H1 (cell line): ENCODE results near the gene LMAN2. TPM values are rescaled to one million over a fixed set of nuclear protein-coding genes. Genes with fewer than 3 reads are reported as not detected.

Source experiments
- CTCF ChIA-PET: fragments of 300-600 bp; sonication (Branson Sonifier 250); formaldehyde crosslinking; loops from one replicate; lab custom pipeline; 2021; ENCODE audit not compliant: partially characterized antibody; lab: Charles Lee
- POLR2A ChIA-PET: fragments of 300-600 bp; sonication (Branson Sonifier 250); formaldehyde crosslinking; loops from one replicate; lab custom pipeline; 2021; ENCODE audit warnings: inconsistent platforms; ENCODE audit not compliant: partially characterized antibody; lab: Charles Lee
- DNase-seq, 2 experiments: peaks; one replicate each; pipeline versions ENCODE4 v3.0.0 to v3.0.0-alpha.2; 2010 to 2022; ENCODE audit warnings: low spot score in 2 of 2, low read depth in 1 of 2, mixed read lengths in 1 of 2
- FAIRE-seq: peaks from 2 replicates; lab custom pipeline; 2011; peaks lifted over from hg19 to GRCh38; lab: Jason Lieb, UNC
- H2AFZ ChIP-seq: 2 replicates; pipeline ENCODE4 v1.8.1; 2012; ENCODE audit warnings: low read length, inconsistent platforms
- H2AK5ac ChIP-seq: 2 replicates; pipeline ENCODE4 v1.6.1; 2013; ENCODE audit warnings: low read depth, low read length
- H2BK120ac ChIP-seq: replicated peaks from 2 replicates; pipeline ENCODE3; 2013; ENCODE audit warnings: low read depth, low read length, inconsistent platforms
- H2BK12ac ChIP-seq: 2 replicates; pipeline ENCODE4 v1.6.1; 2013; ENCODE audit warnings: low read depth, low read length
- H2BK15ac ChIP-seq: 2 replicates; pipeline ENCODE4 v1.6.1; 2013; ENCODE audit warnings: low read length
- H2BK20ac ChIP-seq: 2 replicates; pipeline ENCODE4 v1.6.1; 2013; ENCODE audit warnings: low read length
- H2BK5ac ChIP-seq: 2 replicates; pipeline ENCODE4 v1.6.1; 2013; ENCODE audit warnings: low read depth, low read length
- H3K14ac ChIP-seq: 2 replicates; pipeline ENCODE4 v1.6.1; 2013; ENCODE audit warnings: inconsistent platforms; ENCODE audit not compliant: insufficient read length
- H3K18ac ChIP-seq: 2 replicates; pipeline ENCODE4 v1.6.1; 2013; ENCODE audit warnings: low read length; ENCODE audit errors: extremely low read depth
- H3K23ac ChIP-seq: 2 replicates; pipeline ENCODE4 v1.6.1; 2013; ENCODE audit warnings: inconsistent platforms; ENCODE audit not compliant: insufficient read length
- H3K23me2 ChIP-seq: 2 replicates; pipeline ENCODE4 v1.6.1; 2013; ENCODE audit warnings: low read depth, low read length
- H3K27ac ChIP-seq: 2 replicates; pipeline ENCODE4 v1.6.1; 2011; ENCODE audit warnings: low read depth, low read length, inconsistent platforms
- H3K27me3 ChIP-seq, 4 experiments: replicated peaks in 1 of 4; 1 replicate in 1 of 4; 2 replicates in 3 of 4; pipeline versions ENCODE4 v1.6.1 to v1.8.1; 2011 to 2013; ENCODE audit warnings: low read length in 3 of 4, mild to moderate bottlenecking in 3 of 4, inconsistent platforms in 2 of 4, mixed read lengths in 2 of 4, moderate library complexity in 1 of 4; ENCODE audit not compliant: control insufficient read depth in 3 of 4, insufficient read depth in 3 of 4; ENCODE audit errors: extremely low read depth in 1 of 4
- H3K36me3 ChIP-seq, 4 experiments: 2 replicates each; pipeline versions ENCODE4 v1.6.1 to v1.8.1; 2011 to 2013; ENCODE audit warnings: mild to moderate bottlenecking in 4 of 4, low read length in 3 of 4, moderate library complexity in 2 of 4, control low read depth in 1 of 4, inconsistent platforms in 1 of 4; ENCODE audit not compliant: insufficient read depth in 4 of 4, control insufficient read depth in 2 of 4
- H3K4ac ChIP-seq: replicated peaks from 2 replicates; pipeline ENCODE3; 2013; ENCODE audit warnings: low read length, low read depth, mixed read lengths, inconsistent platforms; ENCODE audit not compliant: insufficient read length
- H3K4me1 ChIP-seq, 4 experiments: replicated peaks in 1 of 4; 1 replicate in 1 of 4; 2 replicates in 3 of 4; pipeline versions ENCODE4 v1.6.1 to v1.8.1; 2011 to 2013; ENCODE audit warnings: low read length in 3 of 4, inconsistent platforms in 2 of 4, mixed read lengths in 1 of 4; ENCODE audit not compliant: insufficient read depth in 4 of 4, control insufficient read depth in 3 of 4
- H3K4me2 ChIP-seq, 2 experiments: 2 replicates each; pipeline versions ENCODE4 v1.6.1 to v1.8.1; 2011 to 2013; ENCODE audit warnings: low read depth in 2 of 2, low read length in 2 of 2, control low read depth in 1 of 2, inconsistent platforms in 1 of 2, mild to moderate bottlenecking in 1 of 2; ENCODE audit not compliant: insufficient read depth in 1 of 2
- H3K4me3 ChIP-seq, 4 experiments: fragments of 200-600, 300-600 bp in 1 of 4; sonication (generic), shearing (Covaris generic), sonication (Bioruptor Twin) in 1 of 4; 2 replicates each; pipeline versions ENCODE4 v1.5.1 to v1.8.1; 2011 to 2016; ENCODE audit warnings: low read length in 4 of 4, low read depth in 3 of 4, control low read depth in 2 of 4, inconsistent platforms in 2 of 4, mild to moderate bottlenecking in 2 of 4, mixed read lengths in 1 of 4, moderate library complexity in 1 of 4; ENCODE audit not compliant: insufficient read depth in 2 of 4; ENCODE audit errors: extremely low read depth in 1 of 4
- H3K56ac ChIP-seq: replicated peaks from 2 replicates; pipeline ENCODE3; 2013; ENCODE audit warnings: low read depth, mild to moderate bottlenecking, mixed read lengths, low read length, inconsistent platforms; ENCODE audit not compliant: insufficient read length
- H3K79me1 ChIP-seq: 2 replicates; pipeline ENCODE4 v1.6.1; 2013; ENCODE audit warnings: low read depth, low read length, control low read depth
- H3K79me2 ChIP-seq, 2 experiments: 2 replicates each; pipeline versions ENCODE4 v1.6.1 to v1.8.1; 2012 to 2013; ENCODE audit warnings: low read length in 2 of 2, mild to moderate bottlenecking in 2 of 2, inconsistent platforms in 1 of 2; ENCODE audit not compliant: insufficient read depth in 2 of 2, control insufficient read depth in 1 of 2
- H3K9ac ChIP-seq, 4 experiments: replicated peaks in 1 of 4; 1 replicate in 1 of 4; 2 replicates in 3 of 4; pipeline versions ENCODE4 v1.6.1 to v1.8.1; 2011 to 2013; ENCODE audit warnings: low read depth in 3 of 4, low read length in 3 of 4, control low read depth in 2 of 4, mild to moderate bottlenecking in 2 of 4, moderate library complexity in 2 of 4, inconsistent platforms in 1 of 4; ENCODE audit errors: extremely low read depth in 1 of 4
- H3K9me3 ChIP-seq, 2 experiments: 2 replicates each; pipeline versions ENCODE4 v1.6.1 to v1.8.1; 2012 to 2013; ENCODE audit warnings: mild to moderate bottlenecking in 2 of 2, moderate library complexity in 2 of 2, control low read depth in 1 of 2, inconsistent platforms in 1 of 2, low read depth in 1 of 2, low read length in 1 of 2, mixed read lengths in 1 of 2; ENCODE audit not compliant: insufficient read depth in 2 of 2
- H4K20me1 ChIP-seq, 2 experiments: replicated peaks in 1 of 2; 2 replicates each; pipeline versions ENCODE3 to v1.8.1; 2011 to 2013; ENCODE audit warnings: inconsistent platforms in 2 of 2, low read length in 2 of 2, mild to moderate bottlenecking in 1 of 2; ENCODE audit not compliant: insufficient read depth in 2 of 2, control insufficient read depth in 1 of 2
- H4K5ac ChIP-seq: 2 replicates; pipeline ENCODE4 v1.6.1; 2013; ENCODE audit warnings: low read length, low read depth, mixed read lengths, inconsistent platforms; ENCODE audit not compliant: insufficient read length
- H4K8ac ChIP-seq: 2 replicates; pipeline ENCODE4 v1.8.0; 2013; ENCODE audit warnings: mild to moderate bottlenecking, moderate library complexity, low read length, inconsistent platforms; ENCODE audit not compliant: insufficient read depth; ENCODE audit errors: extremely low read depth
- H4K91ac ChIP-seq: replicated peaks from 2 replicates; pipeline ENCODE3; 2013; ENCODE audit warnings: low read length, mixed read lengths, inconsistent platforms; ENCODE audit not compliant: insufficient read length
- CHD1 ChIP-seq: IDR thresholded peaks from 2 replicates; pipeline ENCODE4 v1.6.1; 2012; ENCODE audit warnings: low read depth, low read length, improper control_type of control experiment
- HDAC2 ChIP-seq, 2 experiments: fragments of 300-600 bp in 1 of 2; sonication (generic) in 1 of 2; IDR thresholded peaks; 2 replicates each; pipeline ENCODE4 v1.6.1; 2011 to 2012; ENCODE audit warnings: low read depth in 2 of 2, low read length in 2 of 2, mild to moderate bottlenecking in 2 of 2, moderate library complexity in 2 of 2, borderline replicate concordance in 1 of 2, inconsistent platforms in 1 of 2
- NANOG ChIP-seq: IDR thresholded peaks from 2 replicates; pipeline ENCODE4 v1.6.1; 2011; ENCODE audit warnings: low read length, low read depth, mild to moderate bottlenecking, inconsistent platforms; ENCODE audit not compliant: insufficient read depth, poor library complexity, severe bottlenecking
- POLR2AphosphoS5 ChIP-seq: IDR thresholded peaks from 2 replicates; pipeline ENCODE4 v1.6.1; 2011; ENCODE audit warnings: low read depth, low read length
- RNF2 ChIP-seq: fragments of 200-900, 300-1000 bp; sonication (generic); IDR thresholded peaks from 2 replicates; pipeline ENCODE4 v1.7.1; 2016; ENCODE audit warnings: borderline replicate concordance, low read depth, mild to moderate bottlenecking, antibody characterized with exemption, low read length; ENCODE audit not compliant: poor library complexity, severe bottlenecking; ENCODE audit errors: missing control alignments
- RXRA ChIP-seq: IDR thresholded peaks from 2 replicates; pipeline ENCODE4 v1.6.1; 2011; ENCODE audit warnings: low read depth, mild to moderate bottlenecking, low read length, moderate library complexity; ENCODE audit not compliant: insufficient read depth
- SIN3A ChIP-seq, 2 experiments: IDR thresholded peaks in 1 of 2; conservative IDR thresholded peaks in 1 of 2; 2 replicates each; pipeline ENCODE4 v1.6.1; 2011 to 2012; ENCODE audit warnings: low read length in 2 of 2, improper control_type of control experiment in 1 of 2, low read depth in 1 of 2, mild to moderate bottlenecking in 1 of 2
- ZNF274 ChIP-seq: IDR thresholded peaks from 2 replicates; pipeline ENCODE4 v1.7.0; 2012; ENCODE audit warnings: low read length, borderline replicate concordance; ENCODE audit errors: extremely low read depth
- WGBS, 2 experiments: shearing (Covaris generic) in 1 of 2; methylation state at CpG; one replicate each; pipeline versions ENCODE4 v1.1.6 to v1.1.7; 2013 to 2015; ENCODE audit warnings: low lambda C conversion rate in 2 of 2, mixed read lengths in 2 of 2, inconsistent platforms in 1 of 2, low coverage in 1 of 2, missing lambda C conversion rate in 1 of 2; ENCODE audit not compliant: insufficient replicate concordance in 2 of 2, insufficient coverage in 1 of 2, insufficient read length in 1 of 2; ENCODE audit errors: extremely low coverage in 1 of 2, missing lambda C conversion rate in 1 of 2; 5-methylcytosine and 5-hydroxymethylcytosine counted together
- polyA plus RNA-seq, 7 experiments: library from polyadenylated mRNA; depleted of rRNA in 3 of 7; stranded (reverse) in 5 of 7; unstranded in 2 of 7; fragments of >200 nt in 5 of 7; fragments of 200-250 nt in 2 of 7; gene quantifications; 1 replicate in 5 of 7; 2 replicates in 1 of 7; 4 replicates in 1 of 7; pipeline versions ENCODE4 v1.2.1 to v1.2.3, GENCODE V29; 2011 to 2013; ENCODE audit warnings: missing spikeins in 2 of 7, mixed read lengths in 2 of 7
- total RNA-seq: library from RNA; stranded (reverse); fragmentation: NEBNext Ultra II Directional; extraction: Animal tissue kit (Norgen Biotek cat#: 25700); gene quantifications from 2 replicates; pipeline ENCODE4 v1.2.1, GENCODE V29; 2021

LMAN2 gene
- total and polyA plus RNA-seq, 2 of the 8 experiments (the other 6 are each of a cell fraction or from before 2014, with no cell fraction given) = 116 to 225 TPM

- Histone ChIP-seq H2BK5ac (no peak overlapping the region), H3K4me3 (no peak overlapping the region), H3K36me3 (no peaks in the 10 kb centered on the region), H3K9ac (no peak overlapping the region), H3K79me1 (no peaks in the 10 kb centered on the region), H3K14ac (no peak overlapping the region), H3K9me3 (no peaks in the 10 kb centered on the region), H3K27ac (no peak overlapping the region), H3K56ac (no peak overlapping the region), H4K20me1 (no peaks in the 10 kb centered on the region), H2AFZ (no peak overlapping the region), H3K79me2 (no peaks in the 10 kb centered on the region), H3K27me3 (peaks cover 0 to 16% (median 9%) of the 10 kb centered on the region in 4 experiments; a peak in 6 of 7 replicates), H4K91ac (no peak overlapping the region), H4K8ac (peak overlapping the region; percentile 86; the same call in 1 of the 2 replicates), H2AK5ac (no peak overlapping the region), H3K4me1 (no peaks in the 10 kb centered on the region; a peak in 1 of 7 replicates), H2BK15ac (no peak overlapping the region), H2BK20ac (0 out of 2 replicates have a peak overlapping the region, but pooled peaks have one; percentile 48), H2BK120ac (no peak overlapping the region), H3K4ac (no peak overlapping the region), H3K18ac (no peak overlapping the region), H4K5ac (no peak overlapping the region), H2BK12ac (peak overlapping the region; percentile 84; the same call in 1 of the 2 replicates), H3K23me2 (no peaks in the 10 kb centered on the region), H3K4me2 (no peak overlapping the region), H3K23ac (no peak overlapping the region)
- FAIRE-seq (no peak), DNase-seq (no peak)
- ChIA-PET CTCF (interaction anchor here (1.0 to 18.7 kb wide), 3 partner anchors 9 to 24 kb away, joined by 3 to 363 read pairs (median 4); no protein-coding TSS in a partner anchor), POLR2A (interaction anchor here (0.7 to 10.8 kb wide), 3 partner anchors 12 to 58 kb away, joined by 3 to 143 read pairs (median 5); partner anchors contain the start of gene PRR7)
- no peak for TF ChIP-seq RNF2
- no peak for TF ChIP-seq POLR2AphosphoS5
- no peak for TF ChIP-seq ZNF274
- no peak for TF ChIP-seq CHD1
- TF ChIP-seq NANOG = no peak
- TF ChIP-seq HDAC2 (IDR thresholded peaks at IDR 0.05; ENCODE audit: borderline replicate concordance in 1 of 2, low read depth in 2 of 2, low read length in 2 of 2) = no peak
- TF ChIP-seq SIN3A (conservative IDR thresholded peaks at IDR 0.05 in 1 of 2, IDR thresholded peaks at IDR 0.05 in 1 of 2; ENCODE audit: low read depth in 1 of 2, low read length in 2 of 2) = no peak
- TF ChIP-seq RXRA = no peak
- WGBS, 2 experiments = 89% methylated on average over 8 of the region's 10 CpGs; no CpG with 5 or more reads in 1 of the 2 experiments
These were observed 45.3 kb upstream of the LMAN2 start for GRCh38 chr5:177396807-177397206.
